Measurements from ENCODE around the gene UBE2QL1.

The UBE2QL1 gene

GRCh38 chr5:6480133-6481051, 31.7 kb downstream of the UBE2QL1 start:
- DNase-seq, result no peak

- DNase-seq, result no peak
Observed at GRCh38 chr5:6482735-6483134, 34.1 kb downstream of the UBE2QL1 start.

- no peak for DNase-seq
Observed at GRCh38 chr5:6483880-6484382, 35.3 kb downstream of the UBE2QL1 start.

GRCh38 chr5:6484446-6484845, 35.8 kb downstream of the UBE2QL1 start:
- no peak for DNase-seq

GRCh38 chr5:6484899-6485298, 36.2 kb downstream of the UBE2QL1 start:
- DNase-seq, result no peak

- no peak for DNase-seq
Observed at GRCh38 chr5:6485441-6485840, 36.8 kb downstream of the UBE2QL1 start.

- no peak for DNase-seq
Observed at GRCh38 chr5:6486074-6486473, 37.4 kb downstream of the UBE2QL1 start.

GRCh38 chr5:6487081-6487480, 38.4 kb downstream of the UBE2QL1 start:
- DNase-seq, result no peak

- no peak for DNase-seq
Observed at GRCh38 chr5:6488021-6488420, 39.4 kb downstream of the UBE2QL1 start.

- DNase-seq, result no peak
Observed at GRCh38 chr5:6489643-6490185, 41.1 kb downstream of the UBE2QL1 start.

GRCh38 chr5:6490246-6490645, 41.6 kb downstream of the UBE2QL1 start:
- no peak for DNase-seq

- DNase-seq, result no peak
Observed at GRCh38 chr5:6490693-6491092, 42.0 kb downstream of the UBE2QL1 start.

GRCh38 chr5:6491196-6491918, 42.7 kb downstream of the UBE2QL1 start:
- no peak for DNase-seq

GRCh38 chr5:6491919-6492290, 43.2 kb downstream of the UBE2QL1 start:
- no peak for DNase-seq

GRCh38 chr5:6492934-6493333, 44.3 kb downstream of the UBE2QL1 start:
- no peak for DNase-seq

GRCh38 chr5:6493681-6494454, 45.2 kb downstream of the UBE2QL1 start:
- no peak for DNase-seq

GRCh38 chr5:6494939-6495338, 46.3 kb downstream of the UBE2QL1 start:
- DNase-seq, result no peak

- no peak for DNase-seq
Observed at GRCh38 chr5:6495433-6496206, 47.0 kb downstream of the UBE2QL1 start.

- DNase-seq, result no peak
Observed at GRCh38 chr5:6496207-6496584, 47.5 kb downstream of the UBE2QL1 start.

- no peak for DNase-seq
Observed at GRCh38 chr5:6496636-6497035, 48.0 kb downstream of the UBE2QL1 start.

GRCh38 chr5:6497262-6497661, 48.6 kb downstream of the UBE2QL1 start:
- DNase-seq, result no peak

- no peak for DNase-seq
Observed at GRCh38 chr5:6498968-6499367, 50.3 kb downstream of the UBE2QL1 start.

All from NCI-H2227 treated with DMSO at 0.1 percent for 48 hours (cell line).